ENCODE results near the gene EVI5. TPM values are rescaled to one million over a fixed set of nuclear protein-coding genes. Genes with fewer than 3 reads are reported as not detected.

Gene EVI5
- total and polyA plus RNA-seq, 2 experiments from 2014 or later, result 24.9 to 29.0 TPM

DNA sequence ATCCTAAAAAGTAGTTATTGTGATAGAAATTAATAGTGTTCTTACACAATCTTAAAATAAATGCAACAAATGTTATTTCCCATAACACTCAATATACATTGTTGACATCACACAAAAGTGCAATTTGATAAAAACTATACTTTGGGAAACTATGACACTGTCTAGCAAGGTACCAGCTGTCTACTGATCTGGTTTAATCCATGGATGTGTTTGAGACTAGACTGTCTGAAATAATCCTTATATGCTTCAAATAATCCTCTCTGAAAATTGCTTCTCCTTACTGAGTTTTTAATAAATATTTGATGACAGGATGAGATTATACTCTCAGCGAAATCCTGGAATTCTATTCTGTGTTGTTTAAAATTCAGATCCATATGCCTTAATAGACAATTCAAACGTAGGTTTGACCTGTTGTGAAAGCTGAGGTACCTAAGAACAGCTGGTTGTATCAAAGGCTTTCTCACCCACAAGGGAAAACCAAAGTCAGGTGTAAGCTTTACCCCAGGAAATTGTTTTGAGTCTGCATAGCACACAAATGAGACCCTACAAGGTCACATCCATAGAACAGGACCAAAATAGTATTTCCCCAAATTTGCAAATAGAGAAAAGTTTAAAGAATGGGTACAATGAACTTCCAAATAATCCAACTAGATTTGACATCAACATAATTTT, 289.4 kb downstream of the EVI5 start:
- no peak for DNase-seq (ENCODE audit: low spot score)
- no peak overlapping the region for H2AFZ ChIP-seq
- no peaks in the 10 kb centered on the region for H3K79me2 ChIP-seq
- no peaks in the 10 kb centered on the region for H3K9me2 ChIP-seq (replicated peaks; ENCODE audit: insufficient read depth)
- H3K36me3 ChIP-seq (replicated peaks; ENCODE audit: insufficient read depth, low read depth), result no peaks in the 10 kb centered on the region
- H3K27ac ChIP-seq, result no peak overlapping the region
- WGBS (ENCODE audit: low lambda C conversion rate, missing lambda C conversion rate), result 74% methylated on average over 2 of the region's 2 CpGs
- H3K4me3 ChIP-seq, result no peak overlapping the region
- no peaks in the 10 kb centered on the region for H3K4me1 ChIP-seq (ENCODE audit: insufficient read depth)
- TF ChIP-seq EZH2phosphoT487 (IDR thresholded peaks at IDR 0.05; ENCODE audit: low read depth, severe bottlenecking, unreplicated experiment), result no peak
- TF ChIP-seq, protein P1, sequence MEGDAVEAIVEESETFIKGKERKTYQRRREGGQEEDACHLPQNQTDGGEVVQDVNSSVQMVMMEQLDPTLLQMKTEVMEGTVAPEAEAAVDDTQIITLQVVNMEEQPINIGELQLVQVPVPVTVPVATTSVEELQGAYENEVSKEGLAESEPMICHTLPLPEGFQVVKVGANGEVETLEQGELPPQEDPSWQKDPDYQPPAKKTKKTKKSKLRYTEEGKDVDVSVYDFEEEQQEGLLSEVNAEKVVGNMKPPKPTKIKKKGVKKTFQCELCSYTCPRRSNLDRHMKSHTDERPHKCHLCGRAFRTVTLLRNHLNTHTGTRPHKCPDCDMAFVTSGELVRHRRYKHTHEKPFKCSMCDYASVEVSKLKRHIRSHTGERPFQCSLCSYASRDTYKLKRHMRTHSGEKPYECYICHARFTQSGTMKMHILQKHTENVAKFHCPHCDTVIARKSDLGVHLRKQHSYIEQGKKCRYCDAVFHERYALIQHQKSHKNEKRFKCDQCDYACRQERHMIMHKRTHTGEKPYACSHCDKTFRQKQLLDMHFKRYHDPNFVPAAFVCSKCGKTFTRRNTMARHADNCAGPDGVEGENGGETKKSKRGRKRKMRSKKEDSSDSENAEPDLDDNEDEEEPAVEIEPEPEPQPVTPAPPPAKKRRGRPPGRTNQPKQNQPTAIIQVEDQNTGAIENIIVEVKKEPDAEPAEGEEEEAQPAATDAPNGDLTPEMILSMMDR (IDR thresholded peaks at IDR 0.05; ENCODE audit: poor library complexity), result no peak
- TF ChIP-seq EZH2 (IDR thresholded peaks at IDR 0.05; ENCODE audit: borderline replicate concordance), result no peak
- no peak overlapping the region for H3K4me2 ChIP-seq
- no peaks in the 10 kb centered on the region for H4K20me1 ChIP-seq (ENCODE audit: insufficient read depth, poor library complexity, severe bottlenecking)
- H3K27me3 ChIP-seq, result peaks cover 18% of the 10 kb centered on the region
- H3K9me3 ChIP-seq (ENCODE audit: low read depth), result no peaks in the 10 kb centered on the region

DNA sequence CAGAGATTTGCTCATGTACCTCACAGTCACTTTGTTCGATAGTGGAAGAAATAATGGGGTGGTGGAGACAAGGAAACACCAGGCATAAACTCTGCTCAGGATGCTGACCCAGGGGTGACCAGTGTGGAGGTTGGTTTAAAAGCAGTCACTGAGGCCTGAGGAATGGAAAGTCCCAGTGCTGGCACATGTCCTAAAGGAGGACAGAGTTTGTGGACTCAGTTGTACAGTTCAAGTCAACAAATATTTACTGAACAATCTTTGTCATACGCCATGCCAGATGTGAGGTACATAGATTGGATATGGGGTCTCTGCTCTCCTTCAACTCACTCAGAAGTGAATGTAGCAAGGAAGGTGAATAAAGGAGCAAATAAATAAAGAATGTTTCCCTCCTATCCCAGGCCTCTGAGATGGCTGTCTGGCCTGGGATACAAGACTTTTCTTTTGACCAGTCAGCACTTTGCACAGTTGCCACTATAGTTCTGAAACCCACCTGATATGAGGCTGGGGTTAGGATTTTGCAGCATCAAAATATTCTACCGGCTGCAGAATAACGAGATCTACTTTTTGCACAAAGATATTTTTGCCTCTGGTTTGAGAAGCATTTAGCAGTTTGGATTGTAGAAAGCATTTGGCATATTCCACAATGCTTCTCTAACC, 290.3 kb downstream of the EVI5 start:
- no peaks in the 10 kb centered on the region for H3K36me3 ChIP-seq (replicated peaks; ENCODE audit: insufficient read depth, low read depth)
- peaks cover 24% of the 10 kb centered on the region for H3K27me3 ChIP-seq
- H4K20me1 ChIP-seq (ENCODE audit: insufficient read depth, poor library complexity, severe bottlenecking), result no peaks in the 10 kb centered on the region
- 89% methylated on average over 4 of the region's 4 CpGs for WGBS (ENCODE audit: low lambda C conversion rate, missing lambda C conversion rate)
- no peaks in the 10 kb centered on the region for H3K79me2 ChIP-seq
- H3K9me3 ChIP-seq (ENCODE audit: low read depth), result no peaks in the 10 kb centered on the region
- H3K4me3 ChIP-seq, result no peak overlapping the region
- no peaks in the 10 kb centered on the region for H3K4me1 ChIP-seq (ENCODE audit: insufficient read depth)
- H3K9me2 ChIP-seq (replicated peaks; ENCODE audit: insufficient read depth), result no peaks in the 10 kb centered on the region
- DNase-seq (ENCODE audit: low spot score), result no peak
- no peak overlapping the region for H3K4me2 ChIP-seq
- TF ChIP-seq, protein P1 (IDR thresholded peaks at IDR 0.05; ENCODE audit: poor library complexity), result no peak
- no peak for TF ChIP-seq EZH2phosphoT487 (IDR thresholded peaks at IDR 0.05; ENCODE audit: low read depth, severe bottlenecking, unreplicated experiment)
- no peak for TF ChIP-seq EZH2 (IDR thresholded peaks at IDR 0.05; ENCODE audit: borderline replicate concordance)
- H2AFZ ChIP-seq, result no peak overlapping the region
- H3K27ac ChIP-seq, result no peak overlapping the region

- TF ChIP-seq EZH2phosphoT487 (IDR thresholded peaks at IDR 0.05; ENCODE audit: low read depth, severe bottlenecking, unreplicated experiment) (no peak), EZH2 (IDR thresholded peaks at IDR 0.05; ENCODE audit: borderline replicate concordance) (no peak)
- TF ChIP-seq, protein P1 (IDR thresholded peaks at IDR 0.05; ENCODE audit: poor library complexity), result no peak
- H3K79me2 ChIP-seq, result no peaks in the 10 kb centered on the region
- H3K4me3 ChIP-seq, result no peak overlapping the region
- peaks cover 38% of the 10 kb centered on the region for H3K27me3 ChIP-seq
- H3K9me2 ChIP-seq (replicated peaks; ENCODE audit: insufficient read depth), result no peaks in the 10 kb centered on the region
- no peaks in the 10 kb centered on the region for H4K20me1 ChIP-seq (ENCODE audit: insufficient read depth, poor library complexity, severe bottlenecking)
- H3K4me1 ChIP-seq (ENCODE audit: insufficient read depth), result no peaks in the 10 kb centered on the region
- no peak overlapping the region for H3K4me2 ChIP-seq
- no peaks in the 10 kb centered on the region for H3K36me3 ChIP-seq (replicated peaks; ENCODE audit: insufficient read depth, low read depth)
- H3K27ac ChIP-seq, result no peak overlapping the region
- no peak for DNase-seq (ENCODE audit: low spot score)
- H2AFZ ChIP-seq, result no peak overlapping the region
- H3K9me3 ChIP-seq (ENCODE audit: low read depth), result no peaks in the 10 kb centered on the region
- WGBS (ENCODE audit: low lambda C conversion rate, missing lambda C conversion rate), result 96% methylated on average over 4 of the region's 4 CpGs
These were observed 291.8 kb downstream of the EVI5 start for GRCh38 chr1:92493139-92493538.

Measured in hepatocyte (in vitro differentiated cells).